ENCODE data around the gene PLAGL2. TPM values are rescaled to one million over a fixed set of nuclear protein-coding genes. Genes with fewer than 3 reads are reported as not detected.
A peak's percentile ranks its signal among the peaks of the same experiment; 100 is the strongest.

Gene PLAGL2
- total RNA-seq, 1 donor from 2014 or later = 52.7 TPM

DNA sequence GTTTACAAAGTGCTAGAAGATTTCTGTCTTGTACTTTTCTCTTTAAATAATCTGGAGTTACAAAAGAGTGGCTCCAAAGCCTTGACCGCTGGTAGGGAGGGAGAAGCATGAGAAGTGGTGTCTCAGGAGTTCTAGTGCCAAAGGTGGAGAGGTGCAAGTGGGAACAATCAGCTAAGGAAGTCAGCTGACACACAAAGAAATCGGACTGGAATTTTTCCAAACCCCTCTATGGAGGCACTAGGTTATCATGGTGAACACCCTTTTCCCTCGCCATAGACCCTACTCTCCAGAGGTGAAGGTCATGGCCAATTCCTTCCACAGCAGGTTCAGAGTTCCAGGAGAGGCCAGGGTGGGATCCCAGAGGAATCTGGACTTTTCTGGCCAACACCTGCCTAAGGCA lies 14.8 kb downstream of the PLAGL2 start:
- Mint-ChIP-seq H3K9me3 (no peaks in the 10 kb centered on the region), H3K27ac (peak overlapping the region; percentile 24), H3K4me1 (ENCODE audit: unreplicated experiment) (peaks cover 36% of the 10 kb centered on the region), H3K36me3 (peaks cover 36% of the 10 kb centered on the region), H3K4me3 (no peak overlapping the region), H3K27me3 (no peaks in the 10 kb centered on the region)
- DNase-seq (ENCODE audit: extremely low spot score, unreplicated experiment) = no peak
- no peak for TF ChIP-seq CTCF (conservative IDR thresholded peaks at IDR 0.05)

- no peak overlapping the region for H3K4me3 Mint-ChIP-seq
- no peaks in the 10 kb centered on the region for H3K9me3 Mint-ChIP-seq
- H3K4me1 Mint-ChIP-seq (ENCODE audit: unreplicated experiment) = peaks cover 36% of the 10 kb centered on the region
- peaks cover 30% of the 10 kb centered on the region for H3K36me3 Mint-ChIP-seq
- H3K27me3 Mint-ChIP-seq = no peaks in the 10 kb centered on the region
- no peak for TF ChIP-seq CTCF (conservative IDR thresholded peaks at IDR 0.05)
- DNase-seq (ENCODE audit: extremely low spot score, unreplicated experiment) = no peak
- H3K27ac Mint-ChIP-seq = peak overlapping the region; percentile 24
Measured at GRCh38 chr20:32191873-32192272, 15.7 kb downstream of the PLAGL2 start.

DNA sequence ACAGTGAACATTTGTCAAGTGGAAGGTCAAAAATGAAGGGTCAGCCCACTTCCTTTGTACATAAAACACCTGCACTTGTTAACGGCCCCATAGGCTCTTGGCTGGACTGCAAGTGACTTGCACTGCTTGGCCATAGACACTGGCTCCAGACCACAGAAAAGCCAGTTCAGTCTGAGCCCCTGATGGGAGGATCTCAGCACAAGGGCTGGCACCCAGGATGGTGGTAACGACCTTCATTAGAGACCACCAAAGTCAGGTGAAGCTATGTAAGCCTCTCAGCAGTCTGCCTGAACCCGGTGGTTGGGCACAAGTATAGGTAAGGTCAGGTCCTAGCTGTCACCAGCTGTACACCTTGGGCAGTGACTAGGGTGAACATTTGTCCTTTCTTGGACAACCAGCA lies 16.1 kb downstream of the PLAGL2 start:
- H3K4me3 Mint-ChIP-seq = peak overlapping the region; percentile 91
- H3K36me3 Mint-ChIP-seq = peaks cover 30% of the 10 kb centered on the region
- no peak for TF ChIP-seq CTCF (conservative IDR thresholded peaks at IDR 0.05)
- H3K9me3 Mint-ChIP-seq = no peaks in the 10 kb centered on the region
- no peaks in the 10 kb centered on the region for H3K27me3 Mint-ChIP-seq
- DNase-seq (ENCODE audit: extremely low spot score, unreplicated experiment) = no peak
- H3K27ac Mint-ChIP-seq = peak overlapping the region; percentile 84
- H3K4me1 Mint-ChIP-seq (ENCODE audit: unreplicated experiment) = peaks cover 36% of the 10 kb centered on the region

DNA sequence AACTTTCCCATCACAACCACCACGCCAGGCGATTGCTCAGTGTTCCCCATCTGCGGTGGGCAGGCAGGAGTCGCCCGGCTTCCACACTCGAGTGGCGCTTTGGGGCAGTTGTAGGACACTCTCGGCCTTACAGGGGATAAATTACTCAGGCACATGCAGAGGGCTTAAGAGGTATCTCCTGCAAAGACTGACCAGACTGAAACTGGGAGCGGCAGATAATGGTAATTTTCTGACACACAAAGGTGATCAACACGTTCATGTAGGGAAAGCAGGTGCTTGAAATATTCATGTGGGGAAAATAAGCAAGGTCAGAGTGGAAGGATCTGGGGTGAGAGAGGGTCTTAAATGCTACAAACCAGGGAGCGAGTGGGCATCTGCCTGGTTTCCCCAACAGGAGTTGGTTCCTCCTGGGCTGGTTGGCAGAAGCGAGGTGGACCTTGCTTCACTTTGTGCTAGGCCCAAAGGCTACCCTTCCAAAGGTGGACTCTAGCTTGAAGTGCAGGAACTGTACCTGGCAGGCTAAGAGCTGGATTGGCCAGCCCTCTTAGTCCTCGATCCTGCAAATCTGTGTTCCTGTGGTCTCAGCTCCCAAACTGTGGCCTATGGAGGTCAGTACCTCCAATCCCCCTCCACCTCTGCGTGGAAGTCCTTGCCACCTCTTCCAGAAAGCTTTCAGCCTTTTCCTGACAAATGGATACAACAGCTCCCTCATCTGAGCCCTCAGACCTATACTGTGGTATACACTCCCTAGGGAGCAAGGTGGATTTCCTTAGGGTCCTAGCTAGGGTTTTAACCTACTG lies 16.7 kb downstream of the PLAGL2 start:
- peaks cover 36% of the 10 kb centered on the region for H3K4me1 Mint-ChIP-seq (ENCODE audit: unreplicated experiment)
- H3K9me3 Mint-ChIP-seq = no peaks in the 10 kb centered on the region
- peaks cover 24% of the 10 kb centered on the region for H3K36me3 Mint-ChIP-seq
- no peak for DNase-seq (ENCODE audit: extremely low spot score, unreplicated experiment)
- H3K4me3 Mint-ChIP-seq = peak overlapping the region; percentile 91
- peak; percentile 36 for TF ChIP-seq CTCF (conservative IDR thresholded peaks at IDR 0.05)
- no peaks in the 10 kb centered on the region for H3K27me3 Mint-ChIP-seq
- H3K27ac Mint-ChIP-seq = peak overlapping the region; percentile 84

GRCh38 chr20:32189691-32190615 lies 17.6 kb downstream of the PLAGL2 start:
- peaks cover 34% of the 10 kb centered on the region for H3K4me1 Mint-ChIP-seq (ENCODE audit: unreplicated experiment)
- peak; percentile 87 for DNase-seq (ENCODE audit: extremely low spot score, unreplicated experiment)
- H3K4me3 Mint-ChIP-seq = peak overlapping the region; percentile 91
- H3K27ac Mint-ChIP-seq = peak overlapping the region; percentile 84
- no peaks in the 10 kb centered on the region for H3K9me3 Mint-ChIP-seq
- H3K36me3 Mint-ChIP-seq = peaks cover 16% of the 10 kb centered on the region
- H3K27me3 Mint-ChIP-seq = no peaks in the 10 kb centered on the region
- peak; percentile 41 for TF ChIP-seq CTCF (conservative IDR thresholded peaks at IDR 0.05)
